OCI-LY7 (cell line): ENCODE results near the gene PARD3.

ENCODE experiments used
- CTCF ChIP-seq: fragments of 200-600 bp; sonication (generic); conservative IDR thresholded peaks from 2 replicates; pipeline ENCODE4 v1.5.1; 2014; ENCODE audit warnings: mild to moderate bottlenecking, antibody characterized with exemption, low read length, moderate library complexity, mixed read lengths
- EZH2phosphoT487 ChIP-seq: fragments of 200-600 bp; sonication (generic); IDR thresholded peaks from 2 replicates; pipeline ENCODE4 v1.6.1; 2018; ENCODE audit warnings: low read depth, borderline replicate concordance, mild to moderate bottlenecking, mixed run types, antibody characterized with exemption, low read length, moderate library complexity, mixed read lengths

- no peak for TF ChIP-seq CTCF
- no peak for TF ChIP-seq EZH2phosphoT487
These were observed 570.2 kb downstream of the PARD3 start for GRCh38 chr10:34244756-34245484.
